Measurements from ENCODE around the gene SUSD1.

The SUSD1 gene

GRCh38 chr9:112072721-112073638, 102.1 kb downstream of the SUSD1 start:
- H4K20me1 ChIP-seq (ENCODE audit: low read depth, low read length), result no peaks in the 10 kb centered on the region
- peak overlapping the region; percentile 22 for H3K4me2 ChIP-seq (ENCODE audit: low read depth, low read length, poor library complexity, severe bottlenecking)
- H3K9ac ChIP-seq (ENCODE audit: low read length), result no peak overlapping the region
- peaks cover 5% of the 10 kb centered on the region for H3F3A ChIP-seq (ENCODE audit: insufficient read depth)
- H3K9me3 ChIP-seq (ENCODE audit: insufficient read depth, low read length), result no peaks in the 10 kb centered on the region
- H3K36me3 ChIP-seq (ENCODE audit: low read length), result no peaks in the 10 kb centered on the region
- no peak overlapping the region for H3K4me3 ChIP-seq (ENCODE audit: insufficient read depth, low read length, poor library complexity, severe bottlenecking)
- no peak overlapping the region for H2AFZ ChIP-seq (ENCODE audit: low read depth, low read length, severe bottlenecking)
- no peaks in the 10 kb centered on the region for H3K27me3 ChIP-seq (ENCODE audit: low read length)
- no peaks in the 10 kb centered on the region for H3K79me2 ChIP-seq (ENCODE audit: insufficient read depth, low read length)
- H3K9me2 ChIP-seq (replicated peaks; ENCODE audit: insufficient read depth, low read length), result no peaks in the 10 kb centered on the region
- no peak for TF ChIP-seq EZH2phosphoT487 (conservative IDR thresholded peaks at IDR 0.05; ENCODE audit: low read length)
- TF ChIP-seq CTCF (IDR thresholded peaks at IDR 0.05; ENCODE audit: insufficient read depth, low read length, poor library complexity, severe bottlenecking), result no peak
- H3K27ac ChIP-seq (ENCODE audit: low read depth, low read length), result peak overlapping the region; percentile 41

- TF ChIP-seq EZH2phosphoT487 (conservative IDR thresholded peaks at IDR 0.05; ENCODE audit: low read length) (no peak), CTCF (IDR thresholded peaks at IDR 0.05; ENCODE audit: insufficient read depth, low read length, poor library complexity, severe bottlenecking) (no peak)
- Histone ChIP-seq H3K79me2 (ENCODE audit: insufficient read depth, low read length) (no peaks in the 10 kb centered on the region), H3K27ac (ENCODE audit: low read depth, low read length) (peak overlapping the region; percentile 32; the same call in 1 of the 2 replicates), H3K4me2 (ENCODE audit: low read depth, low read length, poor library complexity, severe bottlenecking) (peak overlapping the region; percentile 36), H3K36me3 (ENCODE audit: low read length) (no peaks in the 10 kb centered on the region), H3K9me2 (replicated peaks; ENCODE audit: insufficient read depth, low read length) (no peaks in the 10 kb centered on the region), H3F3A (ENCODE audit: insufficient read depth) (peaks cover 5% of the 10 kb centered on the region), H3K9ac (ENCODE audit: low read length) (peak overlapping the region; percentile 8; the same call in 1 of the 2 replicates), H3K27me3 (ENCODE audit: low read length) (no peaks in the 10 kb centered on the region), H2AFZ (ENCODE audit: low read depth, low read length, severe bottlenecking) (peak overlapping the region; percentile 80), H3K4me3 (ENCODE audit: insufficient read depth, low read length, poor library complexity, severe bottlenecking) (no peak overlapping the region), H3K9me3 (ENCODE audit: insufficient read depth, low read length) (no peaks in the 10 kb centered on the region), H4K20me1 (ENCODE audit: low read depth, low read length) (no peaks in the 10 kb centered on the region)
Observed at GRCh38 chr9:112069318-112070169, 105.6 kb downstream of the SUSD1 start.

- Histone ChIP-seq H3K4me2 (ENCODE audit: low read depth, low read length, poor library complexity, severe bottlenecking) (no peak overlapping the region), H3K4me3 (ENCODE audit: insufficient read depth, low read length, poor library complexity, severe bottlenecking) (no peak overlapping the region), H3K27ac (ENCODE audit: low read depth, low read length) (no peak overlapping the region), H3K79me2 (ENCODE audit: insufficient read depth, low read length) (no peaks in the 10 kb centered on the region), H3F3A (ENCODE audit: insufficient read depth) (no peaks in the 10 kb centered on the region), H3K27me3 (ENCODE audit: low read length) (no peaks in the 10 kb centered on the region), H3K9me3 (ENCODE audit: insufficient read depth, low read length) (no peaks in the 10 kb centered on the region), H4K20me1 (ENCODE audit: low read depth, low read length) (no peaks in the 10 kb centered on the region), H3K9me2 (replicated peaks; ENCODE audit: insufficient read depth, low read length) (no peaks in the 10 kb centered on the region), H3K9ac (ENCODE audit: low read length) (no peak overlapping the region), H2AFZ (ENCODE audit: low read depth, low read length, severe bottlenecking) (no peak overlapping the region), H3K36me3 (ENCODE audit: low read length) (no peaks in the 10 kb centered on the region)
- TF ChIP-seq EZH2phosphoT487 (conservative IDR thresholded peaks at IDR 0.05; ENCODE audit: low read length) (no peak), CTCF (IDR thresholded peaks at IDR 0.05; ENCODE audit: insufficient read depth, low read length, poor library complexity, severe bottlenecking) (no peak)
Observed at GRCh38 chr9:112065806-112066606, 109.1 kb downstream of the SUSD1 start.

Measured in SU-DHL-6 (cell line).